Endothelial cell of umbilical vein (primary cell): ENCODE data around the gene IQSEC2. TPM values are rescaled to one million over a fixed set of nuclear protein-coding genes. Genes with fewer than 3 reads are reported as not detected.

Experiments used
- BruUV-seq: library from RNA; stranded (reverse); fragments of 400-500 nt; replicated peaks from 2 replicates; lab custom pipeline; 2021; lab: Mats Ljungman, UMichigan
- CTCF ChIA-PET: fragments of 300-600, 350-600 bp; sonication (Branson Sonifier 250); formaldehyde crosslinking; loops from one replicate; lab custom pipeline; 2021; ENCODE audit warnings: antibody characterized with exemption, inconsistent platforms; lab: Charles Lee
- POLR2A ChIA-PET: fragments of 300-600, 350-600 bp; sonication (Branson Sonifier 250); formaldehyde crosslinking; loops from one replicate; lab custom pipeline; 2021; ENCODE audit warnings: antibody characterized with exemption, inconsistent platforms; lab: Charles Lee
- DNase-seq: peaks from one replicate; pipeline ENCODE4 v3.0.0-alpha.2; 2011; ENCODE audit warnings: low read depth, low spot score
- FAIRE-seq: peaks from 2 replicates; lab custom pipeline; 2011; peaks lifted over from hg19 to GRCh38; lab: Jason Lieb, UNC
- H2AFZ ChIP-seq: 2 replicates; pipeline ENCODE4 v1.6.0; 2012; ENCODE audit warnings: low read depth, low read length, control low read depth, inconsistent platforms
- H3K27ac ChIP-seq: 2 replicates; pipeline ENCODE4 v1.5.1; 2011; ENCODE audit warnings: low read depth, mild to moderate bottlenecking, control low read depth, low read length, moderate library complexity; ENCODE audit not compliant: insufficient read depth
- H3K27me3 ChIP-seq, 2 experiments: 2 replicates each; pipeline versions ENCODE4 v1.6.0 to v1.6.1; 2011; ENCODE audit warnings: low read length in 2 of 2, mixed read lengths in 1 of 2; ENCODE audit not compliant: control insufficient read depth in 2 of 2, insufficient read depth in 2 of 2
- H3K36me3 ChIP-seq, 2 experiments: 2 replicates in 1 of 2; 3 replicates in 1 of 2; pipeline ENCODE4 v1.5.1; 2011; ENCODE audit warnings: low read length in 2 of 2, mild to moderate bottlenecking in 1 of 2, moderate library complexity in 1 of 2; ENCODE audit not compliant: control insufficient read depth in 2 of 2, insufficient read depth in 2 of 2; ENCODE audit errors: extremely low read depth in 1 of 2
- H3K4me1 ChIP-seq: 3 replicates; pipeline ENCODE4 v1.5.1; 2011; ENCODE audit warnings: mild to moderate bottlenecking, low read length; ENCODE audit not compliant: control insufficient read depth, insufficient read depth; ENCODE audit errors: extremely low read depth
- H3K4me2 ChIP-seq: 2 replicates; pipeline ENCODE4 v1.6.1; 2011; ENCODE audit warnings: low read length, control low read depth, mixed read lengths; ENCODE audit not compliant: insufficient read depth
- H3K4me3 ChIP-seq, 3 experiments: fragments of 200-600 bp in 1 of 3; sonication (generic), shearing (Covaris generic) in 1 of 3; replicated peaks in 1 of 3; 2 replicates each; pipeline ENCODE4 v1.5.1; 2011 to 2016; ENCODE audit warnings: control low read depth in 3 of 3, low read length in 3 of 3, mild to moderate bottlenecking in 2 of 3, inconsistent platforms in 1 of 3, low read depth in 1 of 3, moderate library complexity in 1 of 3; ENCODE audit not compliant: insufficient read depth in 1 of 3
- H3K79me2 ChIP-seq: 2 replicates; pipeline ENCODE4 v1.6.0; 2012; ENCODE audit warnings: low read length, inconsistent platforms; ENCODE audit not compliant: control insufficient read depth, insufficient read depth
- H3K9ac ChIP-seq: replicated peaks from 2 replicates; pipeline ENCODE3; 2011; ENCODE audit warnings: low read length, control low read depth; ENCODE audit not compliant: insufficient read depth; ENCODE audit errors: extremely low read depth
- H3K9me1 ChIP-seq: replicated peaks from 3 replicates; pipeline ENCODE4 v1.6.0; 2011; ENCODE audit warnings: mild to moderate bottlenecking, low read length; ENCODE audit not compliant: control insufficient read depth, insufficient read depth; ENCODE audit errors: extremely low read depth
- H3K9me3 ChIP-seq: replicated peaks from 2 replicates; pipeline ENCODE4 v1.5.1; 2012; ENCODE audit warnings: low read length, inconsistent platforms; ENCODE audit not compliant: control insufficient read depth, insufficient read depth
- H4K20me1 ChIP-seq: replicated peaks from 2 replicates; pipeline ENCODE3; 2011; ENCODE audit warnings: mild to moderate bottlenecking, low read length; ENCODE audit not compliant: control insufficient read depth, insufficient read depth; ENCODE audit errors: extremely low read depth
- EZH2 ChIP-seq: IDR thresholded peaks from 2 replicates; pipeline ENCODE4 v1.6.1; 2012; ENCODE audit warnings: borderline replicate concordance, low read depth, mild to moderate bottlenecking, moderate library complexity, low read length, inconsistent platforms; ENCODE audit not compliant: severe bottlenecking
- FOS ChIP-seq: IDR thresholded peaks from 2 replicates; pipeline ENCODE4 v1.6.1; 2011; ENCODE audit warnings: mild to moderate bottlenecking, low read length, moderate library complexity, borderline replicate concordance; ENCODE audit not compliant: insufficient read depth
- GATA2 ChIP-seq: IDR thresholded peaks from 2 replicates; pipeline ENCODE4 v1.7.0; 2011; ENCODE audit warnings: low read depth, mild to moderate bottlenecking, moderate library complexity, mixed read lengths, low read length; ENCODE audit not compliant: insufficient read length, insufficient read depth
- JUN ChIP-seq: IDR thresholded peaks from 2 replicates; pipeline ENCODE4 v1.6.1; 2011; ENCODE audit warnings: borderline replicate concordance, low read depth; ENCODE audit not compliant: insufficient read length, insufficient read depth
- MYC ChIP-seq: IDR thresholded peaks from one replicate; pipeline ENCODE4 v1.6.1; 2011; ENCODE audit warnings: mild to moderate bottlenecking, low read depth, low read length
- POLR2A ChIP-seq: IDR thresholded peaks from 2 replicates; pipeline ENCODE4 v1.6.1; 2012; ENCODE audit warnings: low read depth, mild to moderate bottlenecking, control low read depth, low read length
- POLR2AphosphoS5 ChIP-seq: IDR thresholded peaks from 2 replicates; pipeline ENCODE4 v1.6.1; 2012; ENCODE audit warnings: low read depth, mild to moderate bottlenecking, control low read depth, low read length, moderate library complexity; ENCODE audit not compliant: insufficient read depth
- dilution Hi-C: fragments of 300-500 bp; cut with MboI; formaldehyde crosslinking; loops from one replicate; pipeline ENCODE4 v1.15.0; 2019; ENCODE audit warnings: low sequenced_read_pairs; ENCODE audit not compliant: extremely low pct_ligation_motif_present
- intact Hi-C: fragments of 100-400 bp; cut with micrococcal nuclease; formaldehyde crosslinking; loops from one replicate; pipeline ENCODE4 v1.10.0; 2022
- polyA plus RNA-seq, 4 experiments: library from polyadenylated mRNA; depleted of rRNA in 3 of 4; stranded (reverse) in 3 of 4; unstranded in 1 of 4; fragments of >200 nt; gene quantifications; 2 replicates each; pipeline versions ENCODE4 v1.2.1 to v1.2.3, GENCODE V29; 2011 to 2012; ENCODE audit warnings: missing spikeins in 1 of 4
- total RNA-seq: library from RNA; stranded (reverse); gene quantifications from 2 replicates; pipeline ENCODE4 v1.2.3, GENCODE V29; 2021
- TF ChIP-seq, protein P1 (sequence below): IDR thresholded peaks from 2 replicates; pipeline ENCODE4 v1.6.1; 2011; ENCODE audit not compliant: insufficient read depth, insufficient read length
- TF ChIP-seq, protein P2 (sequence below), 2 donors: IDR thresholded peaks; 1 replicate in 1 of 2; 2 replicates in 1 of 2; pipeline ENCODE4 v1.5.1; 2011; ENCODE audit warnings: low read length in 2 of 2, mild to moderate bottlenecking in 2 of 2, moderate library complexity in 2 of 2, control low read depth in 1 of 2, inconsistent platforms in 1 of 2, low read depth in 1 of 2; ENCODE audit not compliant: insufficient read depth in 1 of 2; ENCODE audit errors: extremely low read depth in 1 of 2

Gene IQSEC2
- total and polyA plus RNA-seq, 2 donors (not counting 3 experiments of a cell fraction or from before 2014, with no cell fraction given), result 5.4 to 9.9 TPM

DNA sequence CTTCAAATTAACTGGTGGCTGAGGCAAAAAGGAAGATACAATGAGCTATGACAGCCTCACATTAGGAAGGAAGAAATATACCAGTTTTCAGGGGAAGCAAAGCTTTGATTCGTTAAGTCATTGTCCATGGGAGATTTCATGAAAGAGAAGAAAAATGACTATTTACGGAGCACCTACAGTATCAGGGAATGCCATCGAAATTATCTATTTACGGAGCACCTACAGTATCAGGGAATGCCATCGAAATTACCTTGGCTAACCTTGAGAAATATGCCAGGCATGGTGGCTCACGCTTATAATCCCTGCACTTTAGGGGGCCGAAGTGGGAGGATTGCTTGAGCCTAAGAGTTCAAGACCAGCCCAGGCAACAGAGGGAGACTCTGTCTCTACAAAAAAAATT lies 28.5 kb upstream of the IQSEC2 start:
- TF ChIP-seq EZH2, result no peak
- TF ChIP-seq FOS, result no peak
- TF ChIP-seq POLR2AphosphoS5, result no peak
- TF ChIP-seq, protein P1, sequence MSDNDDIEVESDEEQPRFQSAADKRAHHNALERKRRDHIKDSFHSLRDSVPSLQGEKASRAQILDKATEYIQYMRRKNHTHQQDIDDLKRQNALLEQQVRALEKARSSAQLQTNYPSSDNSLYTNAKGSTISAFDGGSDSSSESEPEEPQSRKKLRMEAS, result no peak
- TF ChIP-seq, protein P2, sequence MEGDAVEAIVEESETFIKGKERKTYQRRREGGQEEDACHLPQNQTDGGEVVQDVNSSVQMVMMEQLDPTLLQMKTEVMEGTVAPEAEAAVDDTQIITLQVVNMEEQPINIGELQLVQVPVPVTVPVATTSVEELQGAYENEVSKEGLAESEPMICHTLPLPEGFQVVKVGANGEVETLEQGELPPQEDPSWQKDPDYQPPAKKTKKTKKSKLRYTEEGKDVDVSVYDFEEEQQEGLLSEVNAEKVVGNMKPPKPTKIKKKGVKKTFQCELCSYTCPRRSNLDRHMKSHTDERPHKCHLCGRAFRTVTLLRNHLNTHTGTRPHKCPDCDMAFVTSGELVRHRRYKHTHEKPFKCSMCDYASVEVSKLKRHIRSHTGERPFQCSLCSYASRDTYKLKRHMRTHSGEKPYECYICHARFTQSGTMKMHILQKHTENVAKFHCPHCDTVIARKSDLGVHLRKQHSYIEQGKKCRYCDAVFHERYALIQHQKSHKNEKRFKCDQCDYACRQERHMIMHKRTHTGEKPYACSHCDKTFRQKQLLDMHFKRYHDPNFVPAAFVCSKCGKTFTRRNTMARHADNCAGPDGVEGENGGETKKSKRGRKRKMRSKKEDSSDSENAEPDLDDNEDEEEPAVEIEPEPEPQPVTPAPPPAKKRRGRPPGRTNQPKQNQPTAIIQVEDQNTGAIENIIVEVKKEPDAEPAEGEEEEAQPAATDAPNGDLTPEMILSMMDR (IDR thresholded peaks at IDR 0.05; ENCODE audit: extremely low read depth in 1 of 2, insufficient read depth in 1 of 2, low read depth in 1 of 2, low read length in 2 of 2), result no peak
- TF ChIP-seq GATA2, result no peak
- TF ChIP-seq JUN, result no peak
- no peak for TF ChIP-seq MYC
- no peak for TF ChIP-seq POLR2A
- Histone ChIP-seq H3K79me2 (no peaks in the 10 kb centered on the region), H4K20me1 (no peaks in the 10 kb centered on the region), H3K4me3 (no peak overlapping the region), H3K27ac (no peak overlapping the region), H2AFZ (no peak overlapping the region), H3K27me3 (no peaks in the 10 kb centered on the region), H3K4me1 (peaks cover 9% of the 10 kb centered on the region), H3K9ac (no peak overlapping the region), H3K9me3 (no peaks in the 10 kb centered on the region), H3K4me2 (no peak overlapping the region), H3K9me1 (no peaks in the 10 kb centered on the region), H3K36me3 (no peaks in the 10 kb centered on the region)
- intact Hi-C loops, result loop anchor here (5.0 kb wide), 1 partner anchor 522 kb away; no protein-coding TSS in a partner anchor
- DNase-seq, result no peak
- ChIA-PET CTCF (interaction anchor here (2.1 kb wide), 1 partner anchor 16 kb away, joined by 8 read pairs; no protein-coding TSS in a partner anchor), POLR2A (no interaction called here)
- BruUV-seq, result no TSS peak
- dilution Hi-C loops, result no loop called here
- FAIRE-seq, result no peak
